Prostate gland (tissue), 2 donors: ENCODE data around the gene AMBP. TPM values are rescaled to one million over a fixed set of nuclear protein-coding genes. Genes with fewer than 3 reads are reported as not detected.

Experiments used
- DNase-seq: peaks from one replicate; pipeline ENCODE4 v3.0.0-alpha.2; 2019; ENCODE audit warnings: low spot score
- H3K27ac ChIP-seq, 2 donors: fragments of 200-600 bp; sonication (generic); 2 replicates each; pipeline ENCODE4 v1.5.1; 2017 to 2019
- H3K27me3 ChIP-seq: fragments of 200-600 bp; sonication (generic); replicated peaks from 2 replicates; pipeline ENCODE4 v1.5.1; 2019; ENCODE audit not compliant: insufficient read depth
- H3K36me3 ChIP-seq, 2 donors: fragments of 200-600 bp; sonication (generic); 1 replicate in 1 of 2; 2 replicates in 1 of 2; pipeline versions ENCODE4 v1.5.1 to v1.8.1; 2017 to 2019
- H3K4me1 ChIP-seq: fragments of 200-600 bp; sonication (generic); replicated peaks from 2 replicates; pipeline ENCODE4 v1.5.1; 2019
- H3K4me3 ChIP-seq, 2 donors: fragments of 200-600 bp; sonication (generic); 2 replicates each; pipeline ENCODE4 v1.5.1; 2017 to 2019
- H3K9me3 ChIP-seq: fragments of 200-600 bp; sonication (generic); 2 replicates; pipeline ENCODE4 v1.5.1; 2017
- POLR2A ChIP-seq: fragments of 450-650 bp; IDR thresholded peaks from one replicate; pipeline ENCODE4 v1.6.1; 2016; ENCODE audit warnings: antibody characterized with exemption, mild to moderate bottlenecking
- POLR2AphosphoS5 ChIP-seq: sonication (generic); formaldehyde crosslinking; IDR thresholded peaks from one replicate; pipeline ENCODE4 v1.6.1; 2017; ENCODE audit warnings: antibody characterized with exemption
- WGBS: methylation state at CpG from one replicate; pipeline ENCODE4 v1.1.5; 2018; 5-methylcytosine and 5-hydroxymethylcytosine counted together
- intact Hi-C: fragments of 100-400 bp; cut with DNase I; formaldehyde crosslinking; loops from one replicate; pipeline ENCODE4 v1.14.2; 2022
- total RNA-seq, 2 donors: library from RNA; depleted of rRNA; stranded (reverse); fragments of >200 nt; gene quantifications; one replicate each; pipeline ENCODE4 v1.1.0, GENCODE V29; 2016
- TF ChIP-seq, protein P1 (sequence below), 4 experiments: fragments of 200-600 bp in 2 of 4; fragments of 450-650 bp in 2 of 4; sonication (generic) in 2 of 4; IDR thresholded peaks; 1 replicate in 3 of 4; 2 replicates in 1 of 4; pipeline ENCODE4 v1.5.1; 2016 to 2019; ENCODE audit warnings: antibody characterized with exemption in 4 of 4, mild to moderate bottlenecking in 2 of 4, moderate library complexity in 2 of 4

AMBP gene
- total RNA-seq, 2 donors from 2014 or later: 0.23 to 1.5 TPM

DNA sequence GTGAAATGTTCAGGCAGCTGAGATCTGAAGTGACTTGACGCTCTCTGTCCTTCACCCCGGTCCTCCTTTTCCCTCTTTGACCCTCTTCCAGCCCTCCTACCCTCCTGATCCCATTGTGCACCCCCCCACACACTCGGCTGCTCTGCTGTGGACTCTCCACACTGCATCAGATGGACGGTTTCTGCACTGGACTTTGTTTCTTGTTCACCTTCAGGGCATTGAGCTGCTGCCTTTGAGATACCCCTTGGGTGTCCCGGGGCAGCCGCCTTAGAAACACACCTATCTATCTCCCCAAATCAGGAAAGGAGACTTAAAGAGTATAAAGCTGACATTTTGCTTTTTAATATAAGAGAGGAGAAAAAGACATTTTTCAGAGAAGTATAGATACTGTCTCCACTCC, 27.5 kb downstream of the AMBP start:
- WGBS: 92% methylated on average over 6 of the region's 6 CpGs
- intact Hi-C loops: no loop called here
- Histone ChIP-seq H3K27ac (no peak overlapping the region), H3K27me3 (no peaks in the 10 kb centered on the region), H3K4me1 (no peaks in the 10 kb centered on the region), H3K9me3 (no peaks in the 10 kb centered on the region), H3K4me3 (no peak overlapping the region), H3K36me3 (peaks cover 0 to 10% of the 10 kb centered on the region in 2 donors)
- TF ChIP-seq POLR2AphosphoS5: no peak
- TF ChIP-seq, protein P1, sequence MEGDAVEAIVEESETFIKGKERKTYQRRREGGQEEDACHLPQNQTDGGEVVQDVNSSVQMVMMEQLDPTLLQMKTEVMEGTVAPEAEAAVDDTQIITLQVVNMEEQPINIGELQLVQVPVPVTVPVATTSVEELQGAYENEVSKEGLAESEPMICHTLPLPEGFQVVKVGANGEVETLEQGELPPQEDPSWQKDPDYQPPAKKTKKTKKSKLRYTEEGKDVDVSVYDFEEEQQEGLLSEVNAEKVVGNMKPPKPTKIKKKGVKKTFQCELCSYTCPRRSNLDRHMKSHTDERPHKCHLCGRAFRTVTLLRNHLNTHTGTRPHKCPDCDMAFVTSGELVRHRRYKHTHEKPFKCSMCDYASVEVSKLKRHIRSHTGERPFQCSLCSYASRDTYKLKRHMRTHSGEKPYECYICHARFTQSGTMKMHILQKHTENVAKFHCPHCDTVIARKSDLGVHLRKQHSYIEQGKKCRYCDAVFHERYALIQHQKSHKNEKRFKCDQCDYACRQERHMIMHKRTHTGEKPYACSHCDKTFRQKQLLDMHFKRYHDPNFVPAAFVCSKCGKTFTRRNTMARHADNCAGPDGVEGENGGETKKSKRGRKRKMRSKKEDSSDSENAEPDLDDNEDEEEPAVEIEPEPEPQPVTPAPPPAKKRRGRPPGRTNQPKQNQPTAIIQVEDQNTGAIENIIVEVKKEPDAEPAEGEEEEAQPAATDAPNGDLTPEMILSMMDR (IDR thresholded peaks at IDR 0.05): no peak
- no peak for TF ChIP-seq POLR2A
- no peak for DNase-seq

DNA sequence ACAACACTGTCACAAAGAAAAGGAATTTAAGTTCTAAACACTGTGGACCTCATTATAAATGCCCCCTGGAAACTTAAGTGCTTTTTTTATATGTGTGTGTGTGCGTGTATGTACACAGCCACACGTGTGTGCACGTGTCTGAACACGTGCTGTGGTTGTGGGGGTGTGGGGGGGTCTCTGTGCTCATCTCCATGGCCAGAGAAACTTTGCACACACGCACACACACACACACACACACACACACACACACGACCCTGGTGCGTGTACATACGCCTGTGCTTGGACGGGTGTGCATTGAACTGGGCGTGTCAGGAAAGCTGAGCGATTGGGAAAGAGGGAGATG, 27.9 kb downstream of the AMBP start:
- TF ChIP-seq, protein P1 (IDR thresholded peaks at IDR 0.05): no peak
- no peak for TF ChIP-seq POLR2AphosphoS5
- TF ChIP-seq POLR2A: no peak
- Histone ChIP-seq H3K4me3 (no peak overlapping the region), H3K27me3 (no peaks in the 10 kb centered on the region), H3K9me3 (no peaks in the 10 kb centered on the region), H3K4me1 (no peaks in the 10 kb centered on the region), H3K27ac (no peak overlapping the region), H3K36me3 (peaks cover 0 to 10% of the 10 kb centered on the region in 2 donors)
- WGBS: 83% methylated on average over 11 of the region's 11 CpGs
- intact Hi-C loops: no loop called here
- no peak for DNase-seq

DNA sequence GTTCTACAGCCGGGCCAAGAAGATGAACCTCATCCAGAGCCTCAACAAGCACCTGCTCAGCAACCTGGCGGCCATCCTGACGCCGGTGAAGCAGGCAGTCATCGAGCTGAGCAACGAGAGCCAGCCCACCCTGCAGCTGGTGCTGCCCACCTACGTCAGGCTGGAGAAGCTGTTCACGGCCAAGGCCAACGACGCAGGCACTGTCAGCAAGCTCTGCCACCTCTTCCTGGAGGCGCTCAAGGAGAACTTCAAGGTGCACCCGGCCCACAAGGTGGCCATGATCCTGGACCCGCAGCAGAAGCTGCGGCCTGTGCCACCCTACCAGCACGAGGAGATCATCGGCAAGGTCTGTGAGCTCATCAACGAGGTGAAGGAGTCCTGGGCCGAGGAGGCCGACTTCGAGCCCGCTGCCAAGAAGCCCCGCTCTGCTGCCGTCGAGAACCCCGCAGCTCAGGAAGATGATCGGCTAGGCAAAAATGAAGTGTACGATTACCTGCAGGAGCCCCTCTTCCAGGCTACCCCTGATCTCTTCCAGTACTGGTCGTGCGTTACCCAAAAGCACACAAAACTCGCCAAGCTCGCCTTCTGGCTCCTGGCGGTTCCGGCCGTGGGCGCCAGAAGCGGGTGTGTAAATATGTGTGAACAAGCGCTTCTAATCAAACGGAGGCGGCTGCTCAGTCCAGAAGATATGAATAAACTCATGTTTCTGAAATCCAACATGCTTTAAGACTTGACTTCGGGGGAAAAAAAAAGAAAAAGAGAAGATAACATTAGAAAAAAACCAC, 28.5 kb downstream of the AMBP start:
- H3K27me3 ChIP-seq: no peaks in the 10 kb centered on the region
- DNase-seq: no peak
- intact Hi-C loops: no loop called here
- H3K9me3 ChIP-seq: no peaks in the 10 kb centered on the region
- no peak overlapping the region for H3K4me3 ChIP-seq
- peaks cover 0 to 10% of the 10 kb centered on the region in 2 donors for H3K36me3 ChIP-seq
- no peak overlapping the region for H3K27ac ChIP-seq
- no peaks in the 10 kb centered on the region for H3K4me1 ChIP-seq
- TF ChIP-seq POLR2A (no peak), POLR2AphosphoS5 (no peak)
- TF ChIP-seq, protein P1 (IDR thresholded peaks at IDR 0.05): no peak
- WGBS: 94% methylated on average over 40 of the region's 40 CpGs

DNA sequence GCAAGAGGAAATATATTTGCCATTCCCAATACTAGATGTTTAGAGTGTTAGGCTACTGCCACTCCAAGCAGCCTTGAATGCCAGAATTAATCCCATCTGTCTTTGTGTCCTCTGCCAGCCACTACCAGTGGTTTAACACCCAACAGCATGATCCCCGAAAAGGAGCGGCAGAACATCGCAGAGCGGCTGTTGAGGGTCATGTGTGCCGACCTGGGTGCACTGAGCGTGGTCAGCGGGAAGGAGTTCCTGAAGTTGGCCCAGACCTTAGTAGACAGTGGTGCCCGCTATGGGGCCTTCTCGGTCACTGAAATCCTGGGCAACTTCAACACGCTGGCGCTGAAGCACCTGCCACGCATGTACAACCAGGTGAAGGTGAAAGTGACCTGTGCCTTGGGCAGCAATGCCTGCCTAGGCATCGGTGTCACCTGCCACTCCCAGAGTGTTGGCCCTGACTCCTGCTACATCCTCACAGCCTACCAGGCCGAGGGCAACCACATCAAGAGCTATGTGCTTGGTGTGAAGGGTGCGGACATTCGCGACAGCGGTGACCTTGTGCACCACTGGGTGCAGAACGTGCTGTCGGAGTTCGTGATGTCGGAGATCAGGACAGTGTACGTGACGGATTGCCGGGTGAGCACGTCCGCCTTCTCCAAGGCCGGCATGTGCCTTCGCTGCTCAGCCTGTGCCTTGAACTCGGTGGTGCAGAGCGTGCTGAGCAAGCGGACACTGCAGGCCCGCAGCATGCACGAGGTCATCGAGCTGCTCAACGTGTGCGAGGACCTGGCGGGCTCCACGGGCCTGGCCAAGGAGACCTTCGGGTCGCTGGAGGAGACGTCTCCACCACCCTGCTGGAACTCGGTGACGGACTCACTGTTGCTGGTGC, 29.3 kb downstream of the AMBP start:
- H3K4me1 ChIP-seq: no peaks in the 10 kb centered on the region
- no peaks in the 10 kb centered on the region for H3K9me3 ChIP-seq
- H3K27ac ChIP-seq: no peak overlapping the region
- 96% methylated on average over 44 of the region's 44 CpGs for WGBS
- H3K4me3 ChIP-seq: no peak overlapping the region
- DNase-seq: no peak
- intact Hi-C loops: no loop called here
- H3K36me3 ChIP-seq: peaks cover 0 to 10% of the 10 kb centered on the region in 2 donors
- no peaks in the 10 kb centered on the region for H3K27me3 ChIP-seq
- TF ChIP-seq, protein P1 (IDR thresholded peaks at IDR 0.05): no peak
- TF ChIP-seq POLR2AphosphoS5: no peak
- no peak for TF ChIP-seq POLR2A
